Lower leg skin (tissue), 4 donors: Measurements from ENCODE around the gene PPTC7. TPM values are rescaled to one million over a fixed set of nuclear protein-coding genes. Genes with fewer than 3 reads are reported as not detected.
A peak's percentile ranks its signal among the peaks of the same experiment; 100 is the strongest.
"Not testable (repeated sequence)": the region's sequence is repeated elsewhere in the genome, so short reads cannot be mapped to it uniquely, and the experiment has no call there.

Experiments
- DNase-seq, 2 donors: peaks; one replicate each; pipeline ENCODE4 v3.0.0-alpha.2; 2019; ENCODE audit warnings: low spot score in 2 of 2
- H3K4me3 ChIP-seq: fragments of 200-600 bp; sonication (generic); 2 replicates; pipeline ENCODE4 v1.5.1; 2017; ENCODE audit warnings: mild to moderate bottlenecking, low read depth; ENCODE audit not compliant: poor library complexity, severe bottlenecking
- CTCF ChIP-seq, 3 donors: fragments of 450-650 bp; IDR thresholded peaks; one replicate each; pipeline ENCODE4 v1.5.1; 2016; ENCODE audit warnings: antibody characterized with exemption in 3 of 3, mild to moderate bottlenecking in 3 of 3, moderate library complexity in 2 of 3
- POLR2A ChIP-seq, 2 donors: fragments of 450-650 bp; IDR thresholded peaks; one replicate each; pipeline ENCODE4 v1.6.1; 2016 to 2017; ENCODE audit warnings: antibody characterized with exemption in 2 of 2, mild to moderate bottlenecking in 1 of 2, moderate library complexity in 1 of 2
- WGBS, 2 donors: methylation state at CpG; one replicate each; pipeline ENCODE4 v1.1.5; 2018; 5-methylcytosine and 5-hydroxymethylcytosine counted together
- intact Hi-C: fragments of 100-400 bp; cut with DNase I; formaldehyde crosslinking; loops from one replicate; pipeline ENCODE4 v1.15.0; 2023; ENCODE audit warnings: low total_unique reads
- total RNA-seq, 4 donors: library from RNA; depleted of rRNA; stranded (reverse); fragments of >200 nt; gene quantifications; one replicate each; pipeline ENCODE4 v1.1.0, GENCODE V29; 2016

The PPTC7 gene
- total RNA-seq, 4 donors from 2014 or later: 19.6 to 29.8 (median 26.0) TPM

- H3K4me3 ChIP-seq: no peak overlapping the region
- no peak for TF ChIP-seq POLR2A (IDR thresholded peaks at IDR 0.05)
- no peak for TF ChIP-seq CTCF (IDR thresholded peaks at IDR 0.05)
- peak in 1 of 2 donors; percentile 5 for DNase-seq
- WGBS, 2 donors: 97 to 100% methylated on average over 2 of the region's 2 CpGs
- intact Hi-C loops: no loop called here
Measured at GRCh38 chr12:110549716-110550115, 33.4 kb downstream of the PPTC7 start.

- WGBS, 2 donors: 64 to 65% methylated on average over 7 of the region's 7 CpGs
- peak in 1 of 2 donors; percentile 84 for DNase-seq
- H3K4me3 ChIP-seq: no peak overlapping the region
- intact Hi-C loops: no loop called here
- TF ChIP-seq POLR2A (IDR thresholded peaks at IDR 0.05) (no peak), CTCF (IDR thresholded peaks at IDR 0.05) (no peak)
Measured at GRCh38 chr12:110548678-110549077, 34.4 kb downstream of the PPTC7 start.

GRCh38 chr12:110547090-110547489 lies 36.0 kb downstream of the PPTC7 start:
- DNase-seq: no peak
- H3K4me3 ChIP-seq: no peak overlapping the region
- 88 to 95% methylated on average over 2 of the region's 2 CpGs for WGBS, 2 donors
- intact Hi-C loops: no loop called here
- TF ChIP-seq POLR2A (IDR thresholded peaks at IDR 0.05): no peak
- TF ChIP-seq CTCF (IDR thresholded peaks at IDR 0.05): no peak

- H3K4me3 ChIP-seq: no peak overlapping the region
- no peak for TF ChIP-seq CTCF (IDR thresholded peaks at IDR 0.05)
- TF ChIP-seq POLR2A (IDR thresholded peaks at IDR 0.05): no peak
- DNase-seq: no peak
- intact Hi-C loops: no loop called here
- 22 to 35% methylated on average over 3 of the region's 3 CpGs for WGBS, 2 donors
Measured at GRCh38 chr12:110546339-110546738, 36.8 kb downstream of the PPTC7 start.

GRCh38 chr12:110545812-110546211 lies 37.3 kb downstream of the PPTC7 start:
- TF ChIP-seq POLR2A (IDR thresholded peaks at IDR 0.05) (no peak), CTCF (IDR thresholded peaks at IDR 0.05) (no peak)
- DNase-seq: no peak
- intact Hi-C loops: no loop called here
- H3K4me3 ChIP-seq: no peak overlapping the region
- WGBS, 2 donors: 74 to 84% methylated on average over 10 of the region's 10 CpGs

GRCh38 chr12:110545259-110545658 lies 37.9 kb downstream of the PPTC7 start:
- WGBS, 2 donors: 48 to 74% methylated on average over 4 of the region's 4 CpGs
- H3K4me3 ChIP-seq, intact Hi-C loops, DNase-seq: not testable (repeated sequence)
